ENCODE results near the gene TRDMT1.

The TRDMT1 gene

GRCh38 chr10:17229717-17229966 is 28.2 kb upstream of the TRDMT1 start:
- Histone ChIP-seq H3K4me1 (ENCODE audit: control insufficient read depth, low read depth, low read length) (peaks cover 20% of the 10 kb centered on the region), H3K27ac (ENCODE audit: low read length) (no peak overlapping the region), H3K4me3 (ENCODE audit: low read length) (peak overlapping the region; percentile 76), H3K27me3 (ENCODE audit: control insufficient read depth, insufficient read depth, low read length) (peaks cover 20% of the 10 kb centered on the region), H3K9ac (ENCODE audit: low read length) (peak overlapping the region; percentile 75), H3K9me3 (ENCODE audit: control insufficient read depth, low read depth, low read length) (no peaks in the 10 kb centered on the region), H3K36me3 (ENCODE audit: control insufficient read depth, low read depth, low read length) (peaks cover 33% of the 10 kb centered on the region)

DNA sequence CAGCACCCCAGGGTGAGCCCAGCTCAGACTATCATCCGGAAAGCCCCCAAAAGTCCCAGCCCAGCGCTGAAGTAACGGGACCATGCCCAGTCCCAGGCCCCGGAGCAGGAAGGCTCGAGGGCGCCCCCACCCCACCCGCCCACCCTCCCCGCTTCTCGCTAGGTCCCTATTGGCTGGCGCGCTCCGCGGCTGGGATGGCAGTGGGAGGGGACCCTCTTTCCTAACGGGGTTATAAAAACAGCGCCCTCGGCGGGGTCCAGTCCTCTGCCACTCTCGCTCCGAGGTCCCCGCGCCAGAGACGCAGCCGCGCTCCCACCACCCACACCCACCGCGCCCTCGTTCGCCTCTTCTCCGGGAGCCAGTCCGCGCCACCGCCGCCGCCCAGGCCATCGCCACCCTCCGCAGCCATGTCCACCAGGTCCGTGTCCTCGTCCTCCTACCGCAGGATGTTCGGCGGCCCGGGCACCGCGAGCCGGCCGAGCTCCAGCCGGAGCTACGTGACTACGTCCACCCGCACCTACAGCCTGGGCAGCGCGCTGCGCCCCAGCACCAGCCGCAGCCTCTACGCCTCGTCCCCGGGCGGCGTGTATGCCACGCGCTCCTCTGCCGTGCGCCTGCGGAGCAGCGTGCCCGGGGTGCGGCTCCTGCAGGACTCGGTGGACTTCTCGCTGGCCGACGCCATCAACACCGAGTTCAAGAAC is 27.7 kb upstream of the TRDMT1 start:
- no peak overlapping the region for H3K27ac ChIP-seq (ENCODE audit: low read length)
- H3K4me1 ChIP-seq (ENCODE audit: control insufficient read depth, low read depth, low read length): peaks cover 20% of the 10 kb centered on the region
- no peaks in the 10 kb centered on the region for H3K9me3 ChIP-seq (ENCODE audit: control insufficient read depth, low read depth, low read length)
- H3K36me3 ChIP-seq (ENCODE audit: control insufficient read depth, low read depth, low read length): peaks cover 28% of the 10 kb centered on the region
- peaks cover 20% of the 10 kb centered on the region for H3K27me3 ChIP-seq (ENCODE audit: control insufficient read depth, insufficient read depth, low read length)
- H3K4me3 ChIP-seq (ENCODE audit: low read length): peak overlapping the region; percentile 76
- peak overlapping the region; percentile 75 for H3K9ac ChIP-seq (ENCODE audit: low read length)

GRCh38 chr10:17228091-17229015 is 26.9 kb upstream of the TRDMT1 start, which contains the start of gene VIM:
VIM (plus strand) TSS chr10:17228241; CDS start chr10:17229423, 1,182 bp downstream.
- H3K27ac ChIP-seq (ENCODE audit: low read length): peak within 1 kb of the TSS; percentile 30
- H3K27me3 ChIP-seq (ENCODE audit: control insufficient read depth, insufficient read depth, low read length): peaks cover 20% of the 10 kb centered on the region
- H3K4me3 ChIP-seq (ENCODE audit: low read length): peak within 1 kb of the TSS; percentile 76
- H3K9me3 ChIP-seq (ENCODE audit: control insufficient read depth, low read depth, low read length): no peaks in the 10 kb centered on the region
- peaks cover 22% of the 10 kb centered on the region for H3K36me3 ChIP-seq (ENCODE audit: control insufficient read depth, low read depth, low read length)
- peak within 1 kb of the TSS; percentile 72 for H3K9ac ChIP-seq (ENCODE audit: low read length)
- peaks cover 20% of the 10 kb centered on the region for H3K4me1 ChIP-seq (ENCODE audit: control insufficient read depth, low read depth, low read length)

DNA sequence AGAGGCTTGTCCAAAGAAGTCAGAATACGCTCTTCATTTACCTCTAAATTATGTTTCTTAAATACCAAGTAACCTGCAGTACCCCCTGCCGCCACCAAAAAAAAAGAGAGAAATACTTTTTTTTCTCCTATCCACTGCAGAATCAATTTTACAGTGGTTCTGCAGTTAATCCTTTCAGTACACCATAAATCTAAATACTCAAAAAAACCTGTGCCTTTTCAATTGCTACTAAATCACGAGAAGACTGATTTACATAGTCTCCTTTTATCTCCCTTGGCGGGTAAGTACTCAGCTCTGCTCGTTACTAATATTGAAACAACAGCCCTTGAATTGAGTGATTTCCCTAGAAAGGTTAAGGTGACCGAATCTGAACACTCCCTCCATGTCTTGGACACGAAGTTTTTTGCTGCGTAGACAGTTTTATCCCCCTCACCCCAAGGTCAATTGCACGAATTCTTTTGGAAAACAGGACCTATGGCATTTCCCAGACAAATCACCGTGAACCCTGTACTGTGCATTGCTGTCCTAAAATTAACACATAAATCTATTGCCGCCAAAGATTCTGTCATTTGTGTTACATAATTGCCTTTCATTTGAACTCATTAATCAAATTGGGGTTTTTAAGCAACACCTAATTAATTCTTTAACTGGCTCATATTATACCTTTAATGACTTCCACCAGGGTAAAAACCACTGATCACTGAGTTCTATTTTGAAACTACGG is 26.1 kb upstream of the TRDMT1 start:
- Histone ChIP-seq H3K9me3 (ENCODE audit: control insufficient read depth, low read depth, low read length) (no peaks in the 10 kb centered on the region), H3K27me3 (ENCODE audit: control insufficient read depth, insufficient read depth, low read length) (peaks cover 20% of the 10 kb centered on the region), H3K4me3 (ENCODE audit: low read length) (peak overlapping the region; percentile 72), H3K27ac (ENCODE audit: low read length) (no peak overlapping the region), H3K9ac (ENCODE audit: low read length) (peak overlapping the region; percentile 72), H3K36me3 (ENCODE audit: control insufficient read depth, low read depth, low read length) (peaks cover 17% of the 10 kb centered on the region), H3K4me1 (ENCODE audit: control insufficient read depth, low read depth, low read length) (peaks cover 20% of the 10 kb centered on the region)

GRCh38 chr10:17226891-17227303 is 25.4 kb upstream of the TRDMT1 start:
- Histone ChIP-seq H3K27me3 (ENCODE audit: control insufficient read depth, insufficient read depth, low read length) (peaks cover 20% of the 10 kb centered on the region), H3K4me1 (ENCODE audit: control insufficient read depth, low read depth, low read length) (peaks cover 16% of the 10 kb centered on the region), H3K9ac (ENCODE audit: low read length) (no peak overlapping the region), H3K27ac (ENCODE audit: low read length) (no peak overlapping the region), H3K9me3 (ENCODE audit: control insufficient read depth, low read depth, low read length) (no peaks in the 10 kb centered on the region), H3K36me3 (ENCODE audit: control insufficient read depth, low read depth, low read length) (peaks cover 10% of the 10 kb centered on the region), H3K4me3 (ENCODE audit: low read length) (peak overlapping the region; percentile 72)

GRCh38 chr10:17225808-17226207 is 24.3 kb upstream of the TRDMT1 start:
- Histone ChIP-seq H3K9me3 (ENCODE audit: control insufficient read depth, low read depth, low read length) (no peaks in the 10 kb centered on the region), H3K27me3 (ENCODE audit: control insufficient read depth, insufficient read depth, low read length) (peaks cover 20% of the 10 kb centered on the region), H3K9ac (ENCODE audit: low read length) (no peak overlapping the region), H3K36me3 (ENCODE audit: control insufficient read depth, low read depth, low read length) (no peaks in the 10 kb centered on the region), H3K4me1 (ENCODE audit: control insufficient read depth, low read depth, low read length) (peaks cover 10% of the 10 kb centered on the region), H3K27ac (ENCODE audit: low read length) (no peak overlapping the region), H3K4me3 (ENCODE audit: low read length) (no peak overlapping the region)

GRCh38 chr10:17222329-17222728 is 20.9 kb upstream of the TRDMT1 start:
- Histone ChIP-seq H3K27ac (ENCODE audit: low read length) (no peak overlapping the region), H3K4me1 (ENCODE audit: control insufficient read depth, low read depth, low read length) (peaks cover 6% of the 10 kb centered on the region), H3K9me3 (ENCODE audit: control insufficient read depth, low read depth, low read length) (no peaks in the 10 kb centered on the region), H3K36me3 (ENCODE audit: control insufficient read depth, low read depth, low read length) (no peaks in the 10 kb centered on the region), H3K9ac (ENCODE audit: low read length) (no peak overlapping the region), H3K27me3 (ENCODE audit: control insufficient read depth, insufficient read depth, low read length) (peaks cover 7% of the 10 kb centered on the region), H3K4me3 (ENCODE audit: low read length) (no peak overlapping the region)

GRCh38 chr10:17220652-17221100 is 19.2 kb upstream of the TRDMT1 start:
- H3K27me3 ChIP-seq (ENCODE audit: control insufficient read depth, insufficient read depth, low read length): no peaks in the 10 kb centered on the region
- H3K4me3 ChIP-seq (ENCODE audit: low read length): no peak overlapping the region
- H3K27ac ChIP-seq (ENCODE audit: low read length): no peak overlapping the region
- no peaks in the 10 kb centered on the region for H3K9me3 ChIP-seq (ENCODE audit: control insufficient read depth, low read depth, low read length)
- H3K36me3 ChIP-seq (ENCODE audit: control insufficient read depth, low read depth, low read length): no peaks in the 10 kb centered on the region
- no peak overlapping the region for H3K9ac ChIP-seq (ENCODE audit: low read length)
- H3K4me1 ChIP-seq (ENCODE audit: control insufficient read depth, low read depth, low read length): peaks cover 9% of the 10 kb centered on the region

- Histone ChIP-seq H3K4me1 (ENCODE audit: control insufficient read depth, low read depth, low read length) (peaks cover 22% of the 10 kb centered on the region), H3K9ac (ENCODE audit: low read length) (no peak overlapping the region), H3K36me3 (ENCODE audit: control insufficient read depth, low read depth, low read length) (no peaks in the 10 kb centered on the region), H3K27ac (ENCODE audit: low read length) (no peak overlapping the region), H3K27me3 (ENCODE audit: control insufficient read depth, insufficient read depth, low read length) (no peaks in the 10 kb centered on the region), H3K4me3 (ENCODE audit: low read length) (no peak overlapping the region), H3K9me3 (ENCODE audit: control insufficient read depth, low read depth, low read length) (no peaks in the 10 kb centered on the region)
Observed at GRCh38 chr10:17219024-17219423, 17.6 kb upstream of the TRDMT1 start.

DNA sequence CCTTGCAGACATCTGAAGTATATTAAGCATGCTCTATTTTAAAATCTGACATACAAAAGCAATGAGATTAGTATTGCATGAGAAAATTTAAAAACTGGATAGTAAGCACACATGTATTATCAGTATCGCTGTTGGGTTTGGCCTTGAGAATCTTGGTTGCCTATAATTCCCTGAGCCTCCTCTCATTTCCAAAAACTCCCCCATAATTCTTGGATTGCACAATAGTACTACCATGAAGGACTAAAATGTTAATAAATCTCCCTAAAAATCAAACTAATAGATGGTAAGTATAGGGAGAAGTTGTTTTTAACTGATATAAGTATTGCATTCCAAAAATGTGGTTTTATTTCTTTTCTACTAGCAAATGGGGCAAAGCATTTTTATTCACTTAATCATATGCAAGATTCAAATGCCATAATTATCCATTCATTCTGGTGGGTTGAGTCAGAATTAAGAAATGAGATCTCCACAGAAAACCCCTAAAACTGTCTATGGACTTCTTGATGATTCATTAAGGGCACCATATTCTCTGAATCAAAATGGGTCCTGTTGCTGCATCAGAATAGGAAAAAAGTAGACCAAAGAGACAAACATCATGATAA is 16.3 kb upstream of the TRDMT1 start:
- Histone ChIP-seq H3K4me1 (ENCODE audit: control insufficient read depth, low read depth, low read length) (peaks cover 29% of the 10 kb centered on the region), H3K27ac (ENCODE audit: low read length) (no peak overlapping the region), H3K36me3 (ENCODE audit: control insufficient read depth, low read depth, low read length) (no peaks in the 10 kb centered on the region), H3K9me3 (ENCODE audit: control insufficient read depth, low read depth, low read length) (no peaks in the 10 kb centered on the region), H3K4me3 (ENCODE audit: low read length) (no peak overlapping the region), H3K27me3 (ENCODE audit: control insufficient read depth, insufficient read depth, low read length) (no peaks in the 10 kb centered on the region), H3K9ac (ENCODE audit: low read length) (no peak overlapping the region)

DNA sequence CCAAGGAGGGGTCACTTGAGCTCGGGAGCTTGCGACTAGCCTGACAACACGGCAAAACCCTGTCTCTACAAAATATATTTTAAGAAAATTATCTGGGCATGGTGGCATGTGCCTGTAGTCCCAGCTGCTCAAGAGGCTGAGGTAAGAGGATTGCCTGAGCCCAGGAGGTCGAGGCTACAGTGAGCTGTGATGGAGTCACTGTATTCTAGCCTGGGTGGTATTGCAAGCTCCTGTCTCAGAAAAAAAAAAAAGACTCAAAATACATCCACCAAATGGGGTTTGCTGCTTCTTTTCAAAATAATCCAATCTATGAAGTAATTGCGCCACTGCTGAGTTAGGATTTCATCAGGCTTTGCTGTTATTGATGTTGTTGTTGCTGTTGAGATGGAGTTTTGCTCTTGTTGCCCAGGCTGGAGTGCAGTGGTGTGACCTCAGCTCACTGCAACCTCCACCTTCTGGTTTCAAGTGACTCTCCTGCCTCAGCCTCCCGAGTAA is 15.5 kb upstream of the TRDMT1 start:
- no peak overlapping the region for H3K9ac ChIP-seq (ENCODE audit: low read length)
- no peaks in the 10 kb centered on the region for H3K27me3 ChIP-seq (ENCODE audit: control insufficient read depth, insufficient read depth, low read length)
- no peak overlapping the region for H3K27ac ChIP-seq (ENCODE audit: low read length)
- H3K36me3 ChIP-seq (ENCODE audit: control insufficient read depth, low read depth, low read length): no peaks in the 10 kb centered on the region
- H3K4me1 ChIP-seq (ENCODE audit: control insufficient read depth, low read depth, low read length): peaks cover 29% of the 10 kb centered on the region
- no peaks in the 10 kb centered on the region for H3K9me3 ChIP-seq (ENCODE audit: control insufficient read depth, low read depth, low read length)
- H3K4me3 ChIP-seq (ENCODE audit: low read length): no peak overlapping the region
